Activated CD4-positive, alpha-beta T cell treated with anti-CD3 and anti-CD28 coated beads for 24 hours (primary cell): ENCODE data around the gene TANK.
"Not testable (repeated sequence)": the region's sequence is repeated elsewhere in the genome, so short reads cannot be mapped to it uniquely, and the experiment has no call there.

Experiments used
- DNase-seq, 2 donors: peaks; one replicate each; pipeline ENCODE4 v3.0.0-alpha.2; 2020; ENCODE audit warnings: low read depth in 2 of 2

The TANK gene

GRCh38 chr2:161278564-161279229 lies 118.5 kb downstream of the TANK start:
- peak in 1 of 2 donors; percentile 5 for DNase-seq

GRCh38 chr2:161279230-161279815 lies 119.1 kb downstream of the TANK start:
- DNase-seq: not testable (repeated sequence)

GRCh38 chr2:161280906-161281323 lies 120.7 kb downstream of the TANK start:
- DNase-seq: peak in 1 of 2 donors; percentile 29

DNA sequence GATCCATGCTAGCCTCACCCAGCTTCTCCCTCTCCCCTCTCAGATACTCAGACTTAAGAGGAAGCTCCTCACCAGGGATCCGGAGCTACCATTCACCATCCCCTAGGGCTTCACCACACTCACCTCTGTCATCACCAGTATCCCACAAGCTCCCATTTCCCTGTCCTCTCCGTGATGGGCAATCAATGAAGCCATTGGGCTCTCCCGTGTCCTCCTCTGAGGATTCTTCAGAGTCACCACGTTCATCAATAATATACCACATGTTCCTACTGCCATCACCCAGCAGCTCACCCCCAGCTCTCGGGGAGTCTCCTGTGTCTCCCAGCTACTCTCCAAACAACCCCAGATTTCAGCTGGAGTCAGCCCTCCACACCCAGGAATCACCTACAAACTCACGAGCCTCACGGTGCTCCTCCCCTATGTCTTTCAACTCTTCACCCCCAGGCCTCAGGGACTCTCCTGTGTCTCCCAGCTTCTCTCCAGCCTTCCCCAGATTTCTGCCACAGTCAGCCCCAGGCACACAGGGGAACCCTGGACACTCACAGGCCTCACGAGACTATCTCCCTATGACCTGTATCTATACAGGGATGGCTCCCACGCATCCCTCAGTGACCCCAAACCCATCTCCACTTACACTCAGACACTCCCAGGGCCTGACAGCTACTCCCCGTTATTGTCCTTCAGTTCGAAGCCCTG lies 121.5 kb downstream of the TANK start:
- not testable (repeated sequence) for DNase-seq

DNA sequence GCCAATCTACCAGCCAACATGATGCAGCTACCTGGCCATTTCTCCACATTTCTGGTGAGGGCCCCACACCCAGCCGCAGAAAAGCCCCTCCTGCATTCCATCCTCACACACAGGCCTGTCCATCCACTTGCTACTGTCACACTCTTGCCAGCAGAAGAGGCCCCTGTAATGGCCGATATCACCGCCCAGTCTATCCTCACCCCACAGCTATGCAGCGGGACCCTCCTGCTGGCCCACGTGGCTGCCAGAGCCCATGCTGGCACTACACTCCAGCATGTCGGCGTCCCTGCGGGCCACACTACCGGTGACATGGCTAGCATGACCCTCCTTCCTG lies 122.0 kb downstream of the TANK start:
- DNase-seq: not testable (repeated sequence)

DNA sequence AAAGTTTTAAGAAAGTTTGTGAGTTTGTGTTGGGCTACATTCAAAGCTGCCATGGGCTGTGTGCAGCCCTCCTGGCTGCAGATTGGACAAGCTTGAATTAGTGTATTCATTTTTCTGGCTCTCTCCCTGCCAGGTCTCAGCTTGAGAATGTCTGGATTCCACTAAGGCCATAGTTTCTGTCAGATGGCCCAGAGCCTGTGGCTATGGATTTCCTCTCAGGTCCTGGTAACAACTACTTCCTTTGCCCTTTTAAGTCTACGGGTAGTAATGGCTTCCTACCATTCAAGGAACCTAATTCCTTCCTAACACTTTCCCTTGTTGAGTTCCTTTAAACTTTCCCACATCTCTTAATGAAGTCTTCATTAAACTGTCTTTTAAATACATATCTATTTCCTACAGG lies 123.7 kb downstream of the TANK start:
- no peak for DNase-seq
